ENCODE results near the gene MYO9A.
"Not testable (repeated sequence)": the region's sequence is repeated elsewhere in the genome, so short reads cannot be mapped to it uniquely, and the experiment has no call there.

MYO9A gene

DNA sequence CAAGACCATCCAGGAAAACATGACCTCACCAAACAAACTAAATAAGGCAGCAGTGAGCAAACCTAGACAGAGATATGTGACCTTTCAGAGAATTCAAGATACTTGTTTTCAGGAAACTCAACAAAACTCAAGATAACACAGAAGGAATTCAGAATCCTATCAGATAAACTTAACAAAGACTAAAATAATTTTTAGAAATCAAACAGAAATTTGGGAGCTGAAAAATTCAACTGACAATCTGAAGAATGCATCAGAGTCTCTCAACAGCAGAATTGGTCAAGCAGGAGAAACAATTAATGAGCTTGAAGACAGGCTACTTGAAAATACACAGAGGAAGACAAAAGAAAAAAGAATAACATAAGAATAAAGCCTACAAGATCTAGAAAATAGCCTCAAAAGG lies 55.6 kb downstream of the MYO9A start:
- Histone ChIP-seq H3K4me3 (ENCODE audit: low read depth in 1 of 2, low read length in 2 of 2) (no peak overlapping the region), H3K9me3 (ENCODE audit: control insufficient read depth in 1 of 2, low read length in 2 of 2) (no peaks in the 10 kb centered on the region), H3K4me1 (ENCODE audit: control insufficient read depth in 1 of 2, insufficient read depth in 2 of 2, low read length in 2 of 2) (no peaks in the 10 kb centered on the region), H3K27me3 (ENCODE audit: low read depth, low read length) (no peaks in the 10 kb centered on the region), H3K27ac (ENCODE audit: low read length) (no peak overlapping the region), H3K36me3 (ENCODE audit: control insufficient read depth in 1 of 2, insufficient read depth in 2 of 2, low read length in 2 of 2) (no peaks in the 10 kb centered on the region)

GRCh38 chr15:72060687-72061250 lies 57.2 kb downstream of the MYO9A start:
- no peaks in the 10 kb centered on the region for H3K36me3 ChIP-seq (ENCODE audit: control insufficient read depth in 1 of 2, insufficient read depth in 2 of 2, low read length in 2 of 2)
- no peaks in the 10 kb centered on the region for H3K9me3 ChIP-seq (ENCODE audit: control insufficient read depth in 1 of 2, low read length in 2 of 2)
- no peak overlapping the region for H3K27ac ChIP-seq (ENCODE audit: low read length)
- H3K4me3 ChIP-seq (ENCODE audit: low read depth in 1 of 2, low read length in 2 of 2), result no peak overlapping the region
- H3K27me3 ChIP-seq (ENCODE audit: low read depth, low read length), result no peaks in the 10 kb centered on the region
- H3K4me1 ChIP-seq (ENCODE audit: control insufficient read depth in 1 of 2, insufficient read depth in 2 of 2, low read length in 2 of 2), result no peaks in the 10 kb centered on the region

- H3K9me3 ChIP-seq (ENCODE audit: control insufficient read depth in 1 of 2, low read length in 2 of 2), result no peaks in the 10 kb centered on the region
- H3K4me1 ChIP-seq (ENCODE audit: control insufficient read depth in 1 of 2, insufficient read depth in 2 of 2, low read length in 2 of 2), result no peaks in the 10 kb centered on the region
- no peaks in the 10 kb centered on the region for H3K27me3 ChIP-seq (ENCODE audit: low read depth, low read length)
- no peak overlapping the region for H3K27ac ChIP-seq (ENCODE audit: low read length)
- H3K36me3 ChIP-seq (ENCODE audit: control insufficient read depth in 1 of 2, insufficient read depth in 2 of 2, low read length in 2 of 2), result no peaks in the 10 kb centered on the region
- no peak overlapping the region for H3K4me3 ChIP-seq (ENCODE audit: low read depth in 1 of 2, low read length in 2 of 2)
These were observed 59.4 kb downstream of the MYO9A start for GRCh38 chr15:72058585-72058984.

DNA sequence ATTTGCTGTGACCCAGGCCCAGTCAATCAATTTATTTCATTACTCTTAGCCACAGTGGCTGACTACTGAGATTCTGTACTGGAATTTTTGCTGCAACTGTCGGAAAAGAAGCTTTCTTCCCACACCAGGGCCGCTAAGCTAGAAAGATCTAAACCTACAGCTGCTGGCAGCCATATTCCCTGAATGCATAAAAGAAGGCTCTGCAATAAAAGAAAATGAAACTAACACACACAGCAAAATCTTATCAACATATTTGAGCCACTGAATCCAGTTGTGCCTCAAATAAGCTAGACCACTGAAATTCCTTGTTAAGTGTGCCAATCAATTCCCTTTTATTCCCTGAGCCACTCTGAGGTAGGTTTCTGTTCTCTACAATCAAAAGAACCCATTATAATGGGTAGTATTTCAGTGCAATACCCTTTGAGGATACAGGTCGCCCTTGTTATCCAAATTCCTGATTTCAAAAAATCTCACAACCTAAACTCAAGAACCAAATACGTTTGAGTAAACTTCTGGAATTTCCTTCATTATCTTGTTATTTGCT lies 60.3 kb downstream of the MYO9A start:
- Histone ChIP-seq H3K9me3 (ENCODE audit: control insufficient read depth in 1 of 2, low read length in 2 of 2) (no peaks in the 10 kb centered on the region), H3K4me3 (ENCODE audit: low read depth in 1 of 2, low read length in 2 of 2) (peak overlapping the region in 1 of 2 donors; percentile 5), H3K4me1 (ENCODE audit: control insufficient read depth in 1 of 2, insufficient read depth in 2 of 2, low read length in 2 of 2) (no peaks in the 10 kb centered on the region), H3K27ac (ENCODE audit: low read length) (no peak overlapping the region), H3K27me3 (ENCODE audit: low read depth, low read length) (no peaks in the 10 kb centered on the region), H3K36me3 (ENCODE audit: control insufficient read depth in 1 of 2, insufficient read depth in 2 of 2, low read length in 2 of 2) (no peaks in the 10 kb centered on the region)

GRCh38 chr15:72056217-72056616 lies 61.7 kb downstream of the MYO9A start:
- H3K4me3 ChIP-seq (ENCODE audit: low read depth in 1 of 2, low read length in 2 of 2); H3K36me3 ChIP-seq (ENCODE audit: control insufficient read depth in 1 of 2, insufficient read depth in 2 of 2, low read length in 2 of 2); H3K27me3 ChIP-seq (ENCODE audit: low read depth, low read length); H3K9me3 ChIP-seq (ENCODE audit: control insufficient read depth in 1 of 2, low read length in 2 of 2); H3K4me1 ChIP-seq (ENCODE audit: control insufficient read depth in 1 of 2, insufficient read depth in 2 of 2, low read length in 2 of 2); H3K27ac ChIP-seq (ENCODE audit: low read length): not testable (repeated sequence)

DNA sequence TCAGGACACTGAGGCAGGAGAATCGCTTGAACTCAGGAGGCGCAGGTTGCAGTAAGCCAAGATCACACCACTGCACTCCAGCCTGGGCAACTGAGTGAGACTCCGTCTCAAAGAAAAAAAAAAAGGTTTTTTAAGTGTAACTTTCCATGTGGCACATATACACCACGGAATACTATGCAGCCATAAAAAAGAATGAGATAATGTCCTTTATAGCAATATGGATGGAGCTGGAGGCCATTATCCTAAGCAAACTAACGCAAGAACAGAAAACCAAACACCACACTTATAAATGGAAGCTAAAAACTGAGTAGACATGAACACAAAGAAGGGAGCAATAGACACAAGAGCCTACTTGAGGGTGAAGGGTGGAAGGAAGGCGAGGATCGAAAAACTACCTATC lies 64.7 kb downstream of the MYO9A start:
- H3K27ac ChIP-seq (ENCODE audit: low read length); H3K9me3 ChIP-seq (ENCODE audit: control insufficient read depth in 1 of 2, low read length in 2 of 2); H3K36me3 ChIP-seq (ENCODE audit: control insufficient read depth in 1 of 2, insufficient read depth in 2 of 2, low read length in 2 of 2); H3K27me3 ChIP-seq (ENCODE audit: low read depth, low read length); H3K4me3 ChIP-seq (ENCODE audit: low read depth in 1 of 2, low read length in 2 of 2); H3K4me1 ChIP-seq (ENCODE audit: control insufficient read depth in 1 of 2, insufficient read depth in 2 of 2, low read length in 2 of 2): not testable (repeated sequence)

GRCh38 chr15:72050700-72051099 lies 67.2 kb downstream of the MYO9A start:
- Histone ChIP-seq H3K9me3 (ENCODE audit: control insufficient read depth in 1 of 2, low read length in 2 of 2) (no peaks in the 10 kb centered on the region), H3K36me3 (ENCODE audit: control insufficient read depth in 1 of 2, insufficient read depth in 2 of 2, low read length in 2 of 2) (no peaks in the 10 kb centered on the region), H3K4me3 (ENCODE audit: low read depth in 1 of 2, low read length in 2 of 2) (no peak overlapping the region), H3K4me1 (ENCODE audit: control insufficient read depth in 1 of 2, insufficient read depth in 2 of 2, low read length in 2 of 2) (peaks cover 0 to 4% of the 10 kb centered on the region in 2 donors), H3K27me3 (ENCODE audit: low read depth, low read length) (no peaks in the 10 kb centered on the region), H3K27ac (ENCODE audit: low read length) (no peak overlapping the region)

DNA sequence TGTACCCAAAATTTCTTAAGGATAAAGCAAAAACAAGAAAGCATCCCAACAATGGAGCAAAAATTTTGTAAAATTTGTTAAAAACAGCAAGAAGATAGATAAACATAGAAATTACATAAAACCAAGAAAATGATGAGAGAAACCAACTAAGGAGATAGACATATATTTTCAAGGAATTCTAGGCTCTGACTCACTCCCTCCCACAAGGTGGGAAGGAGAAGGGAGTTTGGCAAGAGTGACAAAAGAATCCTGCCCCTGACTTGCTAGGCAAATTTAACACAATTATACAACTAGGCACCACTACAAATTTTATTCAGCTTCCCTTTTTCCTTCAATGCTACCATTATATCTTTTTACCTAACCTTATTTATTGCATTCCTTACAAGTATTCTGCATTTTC lies 70.9 kb downstream of the MYO9A start:
- Histone ChIP-seq H3K27me3 (ENCODE audit: low read depth, low read length) (no peaks in the 10 kb centered on the region), H3K36me3 (ENCODE audit: control insufficient read depth in 1 of 2, insufficient read depth in 2 of 2, low read length in 2 of 2) (peaks cover 0 to 4% of the 10 kb centered on the region in 2 donors), H3K4me1 (ENCODE audit: control insufficient read depth in 1 of 2, insufficient read depth in 2 of 2, low read length in 2 of 2) (peaks cover 0 to 4% of the 10 kb centered on the region in 2 donors), H3K9me3 (ENCODE audit: control insufficient read depth in 1 of 2, low read length in 2 of 2) (no peaks in the 10 kb centered on the region), H3K4me3 (ENCODE audit: low read depth in 1 of 2, low read length in 2 of 2) (no peak overlapping the region), H3K27ac (ENCODE audit: low read length) (no peak overlapping the region)

- Histone ChIP-seq H3K4me1 (ENCODE audit: control insufficient read depth in 1 of 2, insufficient read depth in 2 of 2, low read length in 2 of 2) (peaks cover 0 to 4% of the 10 kb centered on the region in 2 donors), H3K4me3 (ENCODE audit: low read depth in 1 of 2, low read length in 2 of 2) (no peak overlapping the region), H3K36me3 (ENCODE audit: control insufficient read depth in 1 of 2, insufficient read depth in 2 of 2, low read length in 2 of 2) (peaks cover 3 to 7% of the 10 kb centered on the region in 2 donors), H3K27ac (ENCODE audit: low read length) (no peak overlapping the region), H3K27me3 (ENCODE audit: low read depth, low read length) (no peaks in the 10 kb centered on the region), H3K9me3 (ENCODE audit: control insufficient read depth in 1 of 2, low read length in 2 of 2) (no peaks in the 10 kb centered on the region)
These were observed 73.0 kb downstream of the MYO9A start for GRCh38 chr15:72044956-72045355.

GRCh38 chr15:72042865-72043264 lies 75.1 kb downstream of the MYO9A start:
- no peaks in the 10 kb centered on the region for H3K9me3 ChIP-seq (ENCODE audit: control insufficient read depth in 1 of 2, low read length in 2 of 2)
- no peak overlapping the region for H3K27ac ChIP-seq (ENCODE audit: low read length)
- H3K27me3 ChIP-seq (ENCODE audit: low read depth, low read length), result no peaks in the 10 kb centered on the region
- no peak overlapping the region for H3K4me3 ChIP-seq (ENCODE audit: low read depth in 1 of 2, low read length in 2 of 2)
- peaks cover 3 to 7% of the 10 kb centered on the region in 2 donors for H3K36me3 ChIP-seq (ENCODE audit: control insufficient read depth in 1 of 2, insufficient read depth in 2 of 2, low read length in 2 of 2)
- H3K4me1 ChIP-seq (ENCODE audit: control insufficient read depth in 1 of 2, insufficient read depth in 2 of 2, low read length in 2 of 2), result peaks cover 0 to 4% of the 10 kb centered on the region in 2 donors

DNA sequence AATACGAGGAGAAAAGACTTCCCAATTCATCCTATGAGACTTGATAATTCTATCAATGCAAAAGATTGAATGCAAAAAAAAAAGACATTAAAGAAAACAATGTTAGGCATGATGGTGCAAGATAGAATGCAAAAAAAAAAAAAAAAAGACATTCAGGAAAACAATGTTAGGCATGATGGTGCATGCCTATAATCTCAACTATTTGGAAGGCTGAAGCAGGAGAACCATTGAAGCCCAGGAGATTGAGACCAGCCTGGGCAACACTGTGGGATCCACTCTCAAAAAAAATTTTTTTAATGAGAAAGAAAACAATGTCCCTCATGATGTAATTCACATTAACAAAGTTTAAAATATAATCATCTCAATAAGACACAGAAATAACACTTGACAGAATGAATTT lies 75.9 kb downstream of the MYO9A start:
- Histone ChIP-seq H3K4me3 (ENCODE audit: low read depth in 1 of 2, low read length in 2 of 2) (no peak overlapping the region), H3K9me3 (ENCODE audit: control insufficient read depth in 1 of 2, low read length in 2 of 2) (peaks cover 0 to 4% of the 10 kb centered on the region in 2 donors), H3K4me1 (ENCODE audit: control insufficient read depth in 1 of 2, insufficient read depth in 2 of 2, low read length in 2 of 2) (peaks cover 0 to under 1% of the 10 kb centered on the region in 2 donors), H3K27me3 (ENCODE audit: low read depth, low read length) (no peaks in the 10 kb centered on the region), H3K27ac (ENCODE audit: low read length) (no peak overlapping the region), H3K36me3 (ENCODE audit: control insufficient read depth in 1 of 2, insufficient read depth in 2 of 2, low read length in 2 of 2) (peaks cover 3 to 7% of the 10 kb centered on the region in 2 donors)

DNA sequence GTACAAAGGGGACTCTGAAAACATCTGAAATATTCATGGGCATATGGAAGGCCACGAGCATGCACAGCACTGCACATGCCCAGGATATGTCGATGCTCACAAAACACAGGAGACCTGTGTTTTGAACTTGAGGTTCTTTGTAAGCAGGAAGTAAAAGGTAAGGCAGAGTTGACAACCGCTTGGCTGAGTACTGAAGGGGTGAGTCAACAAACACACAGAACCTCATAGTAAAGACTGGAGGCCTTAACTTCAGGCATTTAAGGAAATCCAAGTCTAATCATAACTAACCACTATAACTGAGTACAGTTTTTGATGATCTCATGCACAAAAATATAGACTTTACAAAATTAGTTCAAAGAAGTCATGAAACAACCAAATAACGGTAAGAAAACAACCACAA lies 80.6 kb downstream of the MYO9A start:
- Histone ChIP-seq H3K27me3 (ENCODE audit: low read depth, low read length) (no peaks in the 10 kb centered on the region), H3K9me3 (ENCODE audit: control insufficient read depth in 1 of 2, low read length in 2 of 2) (peaks cover 0 to 4% of the 10 kb centered on the region in 2 donors), H3K27ac (ENCODE audit: low read length) (no peak overlapping the region), H3K4me3 (ENCODE audit: low read depth in 1 of 2, low read length in 2 of 2) (no peak overlapping the region), H3K4me1 (ENCODE audit: control insufficient read depth in 1 of 2, insufficient read depth in 2 of 2, low read length in 2 of 2) (peaks cover 0 to 22% of the 10 kb centered on the region in 2 donors), H3K36me3 (ENCODE audit: control insufficient read depth in 1 of 2, insufficient read depth in 2 of 2, low read length in 2 of 2) (peaks cover 3% of the 10 kb centered on the region in 2 donors)

All from muscle layer of duodenum (tissue), 2 donors.